GM21360 (cell line): ENCODE data around the gene DPEP2NB.

ENCODE experiments used
- ATAC-seq: cut with Tn5 transposase; IDR thresholded peaks from one replicate; pipeline ENCODE4 v1.9.1; 2021; ENCODE audit warnings: mild to moderate bottlenecking, moderate library complexity; ENCODE audit not compliant: unreplicated experiment

The DPEP2NB gene

GRCh38 chr16:67964477-67965131, 51.1 kb downstream of the DPEP2NB start:
- no peak for ATAC-seq

- ATAC-seq, result no peak
Measured at GRCh38 chr16:67963662-67964321, 51.9 kb downstream of the DPEP2NB start.
